GM21423 (cell line): Measurements from ENCODE around the gene MPHOSPH10.
"Not testable (repeated sequence)": the region's sequence is repeated elsewhere in the genome, so short reads cannot be mapped to it uniquely, and the experiment has no call there.

ENCODE experiments used
- ATAC-seq: cut with Tn5 transposase; IDR thresholded peaks from one replicate; pipeline ENCODE4 v1.9.1; 2021; ENCODE audit warnings: mild to moderate bottlenecking, moderate library complexity; ENCODE audit not compliant: unreplicated experiment

The MPHOSPH10 gene

DNA sequence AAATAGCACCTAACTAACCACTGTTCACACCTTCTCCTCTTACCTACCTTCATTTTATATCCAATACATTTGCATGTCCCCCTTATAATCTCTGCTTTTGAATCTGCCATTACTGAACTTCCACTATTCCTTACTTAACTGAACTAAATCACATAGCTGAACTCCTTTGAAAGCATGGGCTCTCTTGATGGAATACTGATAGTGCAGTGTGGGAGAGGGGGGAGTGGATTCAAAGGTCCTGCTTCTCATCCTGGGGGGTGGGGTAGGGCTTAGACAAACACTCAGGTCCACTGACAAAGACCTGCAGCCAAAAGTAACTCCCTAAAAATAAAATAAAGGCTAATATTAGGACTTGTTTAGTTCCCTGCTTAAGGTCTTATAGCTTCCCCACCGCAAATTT lies 9.0 kb upstream of the MPHOSPH10 start:
- no peak for ATAC-seq

DNA sequence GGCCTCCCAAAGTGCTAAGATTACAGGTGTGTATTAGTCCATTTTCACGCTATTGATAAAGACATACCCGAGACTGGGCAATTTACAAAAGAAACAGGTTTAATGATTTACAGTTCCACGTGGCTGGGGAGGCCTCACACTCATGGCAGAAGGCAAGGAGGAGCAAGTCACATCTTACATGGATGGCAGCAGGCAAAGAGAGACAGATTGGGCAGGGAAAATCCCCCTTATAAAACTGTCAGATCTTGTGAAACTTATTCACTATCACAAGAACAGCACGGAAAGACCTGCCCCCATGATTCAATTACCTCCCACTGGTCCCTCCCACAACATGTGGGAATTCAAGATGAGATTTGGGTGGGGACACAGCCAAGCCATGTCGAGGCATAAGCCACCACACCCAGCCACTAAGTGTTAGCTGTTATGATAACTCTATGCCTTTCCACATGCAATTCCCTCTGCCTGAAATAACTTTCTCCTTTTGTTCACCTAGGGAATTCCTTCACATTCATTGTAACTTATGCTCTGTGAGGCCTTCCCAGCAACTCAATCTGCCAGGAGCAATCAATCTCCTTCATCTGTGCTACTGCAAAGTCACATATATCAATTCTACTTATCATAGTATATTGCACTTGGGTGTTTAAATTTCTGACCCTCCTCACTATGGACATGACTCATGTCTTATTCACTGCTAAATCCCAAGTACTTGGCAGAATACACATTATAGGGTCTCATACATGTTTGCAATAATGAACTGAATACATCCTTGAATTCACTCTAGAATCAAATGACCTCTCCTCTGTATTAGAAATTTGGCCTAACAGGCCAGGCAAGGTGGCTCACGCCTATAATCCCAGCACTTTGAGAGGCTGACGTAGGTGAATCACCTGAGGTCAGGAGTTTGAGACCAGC lies 7.8 kb upstream of the MPHOSPH10 start:
- no peak for ATAC-seq

DNA sequence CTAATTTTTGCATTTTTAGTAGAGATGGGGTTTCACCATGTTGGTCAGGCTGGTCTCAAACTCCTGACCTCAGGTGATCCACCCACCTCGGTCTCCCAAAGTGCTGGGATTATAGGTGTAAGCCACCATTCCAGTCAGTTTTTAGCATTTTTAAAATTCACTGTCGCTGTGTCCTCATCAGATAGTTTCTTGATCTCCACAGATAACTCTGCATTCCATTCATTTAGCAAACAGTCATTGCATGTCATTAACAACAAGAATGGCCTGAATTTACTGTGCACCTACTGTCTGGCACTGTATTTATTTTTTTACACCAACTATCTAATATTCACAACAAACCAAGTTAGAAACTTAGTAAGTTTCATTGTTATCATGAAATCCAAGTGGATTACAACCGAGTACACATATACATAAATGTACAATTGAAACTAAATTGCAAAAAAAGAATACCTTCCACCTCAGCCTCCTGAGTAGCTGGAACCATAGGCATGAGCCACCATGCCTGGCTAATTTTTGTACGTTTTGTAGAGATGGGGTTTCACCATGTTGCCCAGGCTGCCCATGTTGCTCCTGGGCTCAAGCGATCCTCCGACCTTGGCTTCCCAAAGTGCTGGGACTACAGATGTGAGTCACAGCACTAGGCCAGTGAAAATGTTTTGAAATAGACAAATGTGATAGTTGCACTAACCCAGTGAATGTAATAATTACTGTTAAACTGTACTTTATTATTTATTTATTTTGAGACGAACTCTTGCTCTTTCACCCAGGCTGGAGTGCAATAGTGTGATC lies 4.7 kb upstream of the MPHOSPH10 start:
- no peak for ATAC-seq

GRCh38 chr2:71126957-71127356 lies 3.5 kb upstream of the MPHOSPH10 start:
- no peak for ATAC-seq

GRCh38 chr2:71129114-71129901 lies 1.1 kb upstream of the MPHOSPH10 start:
- no peak for ATAC-seq

- peak; percentile 45 for ATAC-seq
Observed at GRCh38 chr2:71129902-71130151, 607 bp upstream of the MPHOSPH10 start.

- ATAC-seq, result no peak
Observed at GRCh38 chr2:71130905-71131244, 441 bp downstream of the MPHOSPH10 start.

- ATAC-seq, result not testable (repeated sequence)
Observed at GRCh38 chr2:71131387-71132166, 1.1 kb downstream of the MPHOSPH10 start.

DNA sequence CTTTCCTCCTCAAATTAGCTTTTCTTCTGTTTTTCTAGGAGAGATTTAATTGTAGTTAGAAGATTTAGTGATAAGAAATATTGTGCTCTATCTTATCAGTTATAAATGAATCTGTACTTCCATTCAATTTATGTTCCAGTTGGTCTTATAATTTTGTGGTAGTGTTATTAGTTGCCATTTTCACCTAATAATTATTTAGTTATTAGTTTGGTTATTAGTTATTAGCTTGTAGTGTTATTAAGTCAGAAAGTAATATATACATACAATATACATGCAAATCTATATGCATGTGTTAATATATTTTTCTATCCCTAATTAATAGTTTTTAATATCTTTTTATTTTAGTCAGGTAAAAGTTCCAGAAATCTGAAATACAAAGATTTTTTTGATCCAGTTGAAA lies 3.2 kb downstream of the MPHOSPH10 start:
- ATAC-seq, result no peak

DNA sequence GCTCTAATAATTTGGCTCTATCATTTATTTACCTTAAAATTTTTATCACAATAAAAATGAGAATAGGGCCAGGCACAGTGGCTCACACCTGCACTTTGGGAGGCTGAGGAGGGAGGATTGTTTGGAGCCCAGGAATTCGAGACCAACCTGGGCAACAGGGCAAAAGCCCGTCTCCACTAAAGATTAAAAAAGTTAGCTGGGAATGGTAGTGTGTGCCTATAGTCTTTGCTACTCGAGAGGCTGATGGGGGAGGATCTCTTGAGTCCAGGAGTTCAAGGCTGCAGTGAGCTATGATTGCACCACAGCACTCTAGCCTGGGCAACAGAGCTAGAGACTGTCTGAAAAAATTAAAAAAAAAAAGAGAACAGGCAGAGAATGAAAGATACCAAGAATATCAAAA lies 5.7 kb downstream of the MPHOSPH10 start:
- no peak for ATAC-seq

DNA sequence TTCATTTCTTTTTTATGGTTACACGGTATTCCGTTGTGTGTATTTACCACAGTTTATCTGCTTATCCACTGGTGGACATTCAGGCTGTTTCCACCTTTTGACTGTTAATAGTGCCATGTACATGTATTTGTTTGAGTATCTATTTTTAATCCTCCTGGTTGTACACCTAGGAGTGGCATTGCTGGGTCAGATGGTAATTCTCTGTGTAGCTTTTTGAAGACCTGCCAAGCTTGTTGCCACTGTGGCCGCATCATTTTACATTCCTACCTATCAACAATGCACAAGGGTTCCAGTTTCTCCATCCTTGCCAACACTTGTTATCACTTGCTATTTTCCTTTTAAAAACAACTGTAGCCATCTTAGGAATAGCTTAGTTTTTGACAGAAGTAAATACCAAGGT lies 13.3 kb downstream of the MPHOSPH10 start:
- ATAC-seq, result no peak

GRCh38 chr2:71148506-71149063 lies 18.2 kb downstream of the MPHOSPH10 start:
- no peak for ATAC-seq

GRCh38 chr2:71150082-71150816 lies 19.8 kb downstream of the MPHOSPH10 start:
- ATAC-seq, result no peak

DNA sequence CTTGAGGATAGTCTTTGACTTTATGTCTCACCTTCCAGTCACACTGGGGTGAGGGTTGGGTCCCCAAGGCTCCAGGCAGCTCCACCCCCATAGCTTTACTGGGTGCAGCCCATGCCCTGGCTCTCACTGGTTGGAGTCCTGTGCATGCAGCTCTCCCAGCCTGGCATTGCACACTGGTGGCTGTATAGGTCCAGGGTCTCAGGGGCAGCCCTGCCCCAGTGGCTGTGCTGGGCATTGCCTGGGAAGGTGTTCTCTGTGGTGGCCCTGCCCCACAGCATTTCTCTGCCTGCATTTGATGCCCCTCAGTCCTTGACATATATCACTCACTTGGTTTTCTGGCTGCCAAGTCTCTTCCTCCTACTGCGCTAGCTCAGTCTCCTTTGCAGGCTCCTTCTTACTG lies 21.2 kb downstream of the MPHOSPH10 start:
- ATAC-seq, result no peak

DNA sequence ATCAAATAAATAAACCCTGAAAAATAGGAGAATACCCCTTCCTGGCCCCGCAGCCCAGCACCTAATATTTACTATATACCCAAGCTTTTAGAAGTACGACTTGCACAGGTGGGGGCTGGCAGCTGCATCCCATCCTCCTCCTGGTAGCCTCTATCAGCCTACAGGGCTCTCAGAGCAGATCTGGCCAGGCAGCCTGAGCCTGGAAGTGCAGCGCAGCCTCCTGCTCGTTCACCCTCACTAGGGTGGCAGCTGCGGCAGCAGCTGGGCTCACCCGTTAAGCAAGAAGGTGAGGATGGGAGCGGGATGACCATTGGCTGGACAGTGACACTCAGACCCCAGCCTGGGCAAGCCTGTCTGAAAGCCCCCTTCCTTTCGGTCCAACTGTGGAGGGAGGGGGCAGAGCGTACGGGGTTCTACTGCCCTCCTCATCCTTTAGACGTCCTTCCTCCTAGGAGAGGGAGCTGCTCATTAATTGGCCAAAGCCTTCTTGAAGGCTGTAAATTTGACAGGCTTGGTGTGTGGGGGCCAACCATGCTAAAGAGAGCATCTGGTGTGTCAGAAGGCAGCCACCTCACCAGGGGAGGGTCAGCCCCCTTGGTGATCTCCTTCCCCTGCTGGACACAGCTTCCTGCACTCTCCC lies 23.3 kb downstream of the MPHOSPH10 start:
- no peak for ATAC-seq

DNA sequence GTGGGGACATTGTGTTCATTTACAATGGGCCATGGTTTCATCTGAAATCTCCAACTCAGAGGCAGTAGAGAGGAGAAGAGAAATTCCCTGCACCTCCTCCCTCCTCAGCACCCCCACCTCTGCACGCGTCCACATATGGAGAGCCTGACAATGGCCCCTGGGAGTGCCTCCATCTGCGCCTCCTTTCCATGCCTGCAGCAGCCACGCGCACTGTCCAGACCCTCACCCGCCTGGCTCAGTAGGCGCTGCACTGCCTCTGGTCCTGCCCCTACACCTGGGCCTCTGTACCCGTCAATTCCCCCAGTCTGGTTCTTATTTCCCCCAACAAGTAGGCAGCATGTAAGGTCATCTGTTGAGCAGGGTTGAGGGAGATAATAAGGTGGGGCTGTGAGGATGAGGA lies 23.8 kb downstream of the MPHOSPH10 start:
- no peak for ATAC-seq

- peak; percentile 54 for ATAC-seq
Observed at GRCh38 chr2:71154798-71155197, 24.4 kb downstream of the MPHOSPH10 start.

- no peak for ATAC-seq
Observed at GRCh38 chr2:71155846-71156245, 25.4 kb downstream of the MPHOSPH10 start.

DNA sequence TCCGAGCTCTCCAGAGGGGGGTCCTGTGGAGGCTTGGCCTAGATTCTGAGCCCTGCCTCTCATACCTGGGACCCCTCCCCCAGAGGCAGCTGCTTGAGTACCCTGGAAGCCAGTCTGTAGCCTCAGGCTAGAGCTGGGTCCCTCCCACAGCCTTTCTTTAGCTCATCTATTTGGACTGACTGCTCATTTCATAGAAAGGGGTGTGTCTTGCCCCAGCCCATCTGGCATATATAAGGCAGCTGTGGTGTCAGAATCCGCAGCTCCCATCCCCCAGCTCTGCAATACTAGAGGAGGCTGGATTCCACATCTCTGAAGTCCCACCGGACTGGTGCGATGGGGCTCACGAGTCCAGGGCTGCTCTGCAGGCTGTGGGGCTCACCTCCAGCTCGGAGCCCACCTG lies 26.1 kb downstream of the MPHOSPH10 start:
- no peak for ATAC-seq
